ENCODE data around the gene COL6A2.
"Not testable (repeated sequence)": the region's sequence is repeated elsewhere in the genome, so short reads cannot be mapped to it uniquely, and the experiment has no call there.

COL6A2 gene

DNA sequence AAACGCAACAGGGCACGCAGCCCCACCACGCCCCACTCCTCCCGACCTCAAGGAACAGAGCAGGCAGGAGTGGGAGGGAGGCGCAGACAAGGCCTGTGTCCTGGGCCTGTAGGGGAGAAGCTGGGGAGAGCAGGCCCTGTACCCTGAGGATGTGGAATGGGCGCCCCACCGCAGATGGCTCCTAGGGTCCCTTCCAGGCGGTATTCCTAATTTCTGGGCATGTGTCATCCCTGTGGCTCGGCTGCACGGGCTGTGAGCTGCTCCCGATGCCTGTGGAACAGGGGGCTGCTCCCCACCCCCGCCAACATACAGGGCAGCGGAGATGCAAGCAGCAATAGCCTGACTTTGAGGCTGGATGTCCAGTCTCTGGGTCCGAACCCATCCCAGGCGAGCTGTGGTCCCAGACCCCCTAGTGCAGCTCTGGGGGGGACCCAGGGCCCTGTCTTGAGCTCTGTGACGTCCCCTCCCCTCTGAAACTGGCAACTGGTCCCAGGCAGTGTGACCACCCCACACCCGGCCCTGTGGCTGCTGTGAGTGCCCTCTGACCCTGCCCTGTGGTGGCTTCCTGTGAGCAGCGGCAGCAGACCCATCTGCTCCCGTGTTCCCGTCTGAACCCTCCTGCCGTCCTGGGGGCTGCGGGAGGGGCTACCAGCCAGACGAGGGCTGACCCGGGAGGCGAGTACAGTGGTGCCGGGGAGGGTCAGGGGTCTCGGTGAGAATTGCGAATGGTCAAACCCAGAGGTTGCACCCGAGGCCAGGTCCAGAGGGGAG, 13.9 kb upstream of the COL6A2 start:
- no peak overlapping the region for H3K27ac ChIP-seq
- peaks cover 32% of the 10 kb centered on the region for H3K9me3 ChIP-seq
- H3K4me2 ChIP-seq, result no peak overlapping the region
- peaks cover 32% of the 10 kb centered on the region for H3K4me1 ChIP-seq
- no peak for TF ChIP-seq Cebpa-rat (IDR thresholded peaks at IDR 0.05)
- H3K27me3 ChIP-seq, result no peaks in the 10 kb centered on the region
- H4K20me1 ChIP-seq, result no peaks in the 10 kb centered on the region
- H3K9ac ChIP-seq, result no peak overlapping the region
- H3K36me3 ChIP-seq, result no peaks in the 10 kb centered on the region
- H3K4me3 ChIP-seq, result no peak overlapping the region

- Histone ChIP-seq H3K9ac (no peak overlapping the region), H3K27ac (no peak overlapping the region), H3K9me3 (peaks cover 39% of the 10 kb centered on the region), H3K4me3 (no peak overlapping the region), H3K4me2 (no peak overlapping the region), H3K4me1 (peaks cover 25% of the 10 kb centered on the region), H3K27me3 (no peaks in the 10 kb centered on the region), H4K20me1 (no peaks in the 10 kb centered on the region), H3K36me3 (no peaks in the 10 kb centered on the region)
- no peak for TF ChIP-seq Cebpa-rat (IDR thresholded peaks at IDR 0.05)
These were observed 13.2 kb upstream of the COL6A2 start for GRCh38 chr21:46084709-46085108.

GRCh38 chr21:46085259-46085658, 12.7 kb upstream of the COL6A2 start:
- not testable (repeated sequence) for H3K27ac ChIP-seq, H3K27me3 ChIP-seq, H4K20me1 ChIP-seq, H3K4me3 ChIP-seq, H3K36me3 ChIP-seq, H3K9ac ChIP-seq, H3K4me2 ChIP-seq
- H3K4me1 ChIP-seq, result peaks cover 19% of the 10 kb centered on the region
- peaks cover 45% of the 10 kb centered on the region for H3K9me3 ChIP-seq

DNA sequence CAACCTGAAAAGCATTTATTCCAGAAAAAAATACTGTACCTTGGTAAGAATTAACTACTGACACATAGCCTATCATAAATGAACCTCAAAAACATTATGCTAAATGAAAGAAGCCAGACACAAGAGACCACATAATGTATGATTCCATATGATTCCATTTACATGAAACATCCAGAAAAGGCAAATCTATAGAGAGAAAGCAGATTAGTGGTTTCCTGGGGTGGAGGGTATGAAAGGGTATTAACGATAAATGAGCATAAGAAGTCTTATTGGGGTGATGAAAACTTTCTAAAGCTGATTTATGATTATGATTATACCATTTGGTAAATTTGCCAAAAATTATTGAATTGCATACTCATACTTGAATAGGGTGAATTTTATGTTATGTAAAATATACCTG, 10.3 kb upstream of the COL6A2 start:
- Histone ChIP-seq H4K20me1 (no peaks in the 10 kb centered on the region), H3K27me3 (no peaks in the 10 kb centered on the region), H3K27ac (no peak overlapping the region), H3K4me2 (no peak overlapping the region), H3K36me3 (no peaks in the 10 kb centered on the region), H3K9ac (no peak overlapping the region), H3K4me3 (no peak overlapping the region), H3K9me3 (peaks cover 46% of the 10 kb centered on the region), H3K4me1 (peaks cover 16% of the 10 kb centered on the region)
- TF ChIP-seq Cebpa-rat (IDR thresholded peaks at IDR 0.05), result no peak

DNA sequence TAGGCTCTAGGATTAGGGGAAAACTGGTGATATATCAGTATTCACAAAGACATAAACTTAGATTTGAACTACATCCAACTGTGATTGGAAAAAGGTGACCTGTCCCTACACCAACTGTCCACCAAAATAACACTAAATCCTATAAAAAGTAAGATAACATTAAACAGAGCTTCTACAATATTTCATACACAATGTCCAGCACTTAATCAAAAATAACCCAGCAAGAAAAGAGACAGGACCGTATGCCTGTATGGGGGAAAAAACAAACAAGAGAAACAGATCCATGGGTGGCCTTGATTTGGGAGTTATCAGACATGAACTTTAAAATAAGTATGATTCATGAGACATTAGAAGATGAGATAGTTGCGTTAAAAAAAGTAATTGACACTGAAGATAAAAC, 9.7 kb upstream of the COL6A2 start:
- peaks cover 46% of the 10 kb centered on the region for H3K9me3 ChIP-seq
- no peaks in the 10 kb centered on the region for H3K27me3 ChIP-seq
- peaks cover 21% of the 10 kb centered on the region for H3K4me1 ChIP-seq
- TF ChIP-seq Cebpa-rat (IDR thresholded peaks at IDR 0.05), result no peak
- H3K36me3 ChIP-seq, result no peaks in the 10 kb centered on the region
- H3K4me2 ChIP-seq, result no peak overlapping the region
- no peaks in the 10 kb centered on the region for H4K20me1 ChIP-seq
- H3K9ac ChIP-seq, result no peak overlapping the region
- no peak overlapping the region for H3K4me3 ChIP-seq
- no peak overlapping the region for H3K27ac ChIP-seq

DNA sequence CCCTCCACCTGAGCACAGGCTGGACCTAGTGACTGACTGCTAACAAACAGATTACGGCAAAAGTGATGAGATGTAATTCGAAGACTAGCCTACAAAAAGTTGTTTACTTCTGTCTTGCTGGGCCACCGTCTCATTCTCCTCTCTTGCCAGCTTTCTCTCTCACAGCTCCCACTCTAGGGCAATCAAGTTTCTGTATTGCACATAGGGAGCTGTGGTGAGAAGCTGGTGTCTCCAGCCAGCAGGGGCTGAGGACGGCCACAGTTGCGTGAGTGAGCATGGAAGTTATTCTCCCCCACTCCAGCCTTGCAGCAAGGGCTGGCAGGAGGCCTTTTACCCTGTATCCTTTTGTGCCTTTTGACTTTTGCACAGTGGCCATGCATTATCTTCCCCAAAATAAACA, 8.6 kb upstream of the COL6A2 start:
- Histone ChIP-seq H3K9me3 (peaks cover 46% of the 10 kb centered on the region), H3K9ac (no peak overlapping the region), H3K4me2 (no peak overlapping the region), H3K4me3 (no peak overlapping the region), H3K4me1 (peaks cover 26% of the 10 kb centered on the region), H3K27me3 (no peaks in the 10 kb centered on the region), H4K20me1 (no peaks in the 10 kb centered on the region), H3K27ac (no peak overlapping the region), H3K36me3 (no peaks in the 10 kb centered on the region)
- TF ChIP-seq Cebpa-rat (IDR thresholded peaks at IDR 0.05), result no peak

DNA sequence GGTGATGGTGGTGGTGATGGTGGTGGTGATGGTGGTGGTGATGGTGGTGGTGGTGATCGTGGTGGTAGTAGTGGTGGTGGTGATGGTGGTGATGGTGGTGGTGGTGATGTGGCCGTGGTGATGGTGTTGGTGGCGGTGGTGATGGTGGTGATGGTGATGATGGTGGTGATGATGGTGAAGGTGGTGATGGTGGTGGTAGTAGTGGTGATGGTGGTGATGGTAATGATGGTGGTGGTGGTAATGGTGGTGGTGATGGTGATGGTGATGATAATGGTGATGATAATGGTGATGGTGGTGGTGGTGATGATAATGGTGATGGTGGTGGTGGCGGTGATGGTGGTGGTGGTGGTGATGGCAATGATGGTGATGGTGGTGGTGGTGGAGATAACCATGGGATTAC, 6.8 kb upstream of the COL6A2 start:
- Histone ChIP-seq H3K4me3 (no peak overlapping the region), H3K27me3 (no peaks in the 10 kb centered on the region), H3K9me3 (peaks cover 42% of the 10 kb centered on the region), H3K4me2 (peak overlapping the region; percentile 90), H3K4me1 (peaks cover 26% of the 10 kb centered on the region), H3K9ac (no peak overlapping the region), H3K27ac (no peak overlapping the region), H4K20me1 (no peaks in the 10 kb centered on the region), H3K36me3 (no peaks in the 10 kb centered on the region)
- no peak for TF ChIP-seq Cebpa-rat (IDR thresholded peaks at IDR 0.05)

- no peaks in the 10 kb centered on the region for H3K27me3 ChIP-seq
- H3K4me3 ChIP-seq, result no peak overlapping the region
- no peaks in the 10 kb centered on the region for H3K36me3 ChIP-seq
- peaks cover 38% of the 10 kb centered on the region for H3K9me3 ChIP-seq
- H3K4me1 ChIP-seq, result peaks cover 29% of the 10 kb centered on the region
- peak overlapping the region; percentile 35 for H3K9ac ChIP-seq
- H3K27ac ChIP-seq, result peak overlapping the region; percentile 52
- TF ChIP-seq Cebpa-rat (IDR thresholded peaks at IDR 0.05), result no peak
- no peaks in the 10 kb centered on the region for H4K20me1 ChIP-seq
- H3K4me2 ChIP-seq, result peak overlapping the region; percentile 90
These were observed 6.3 kb upstream of the COL6A2 start for GRCh38 chr21:46091631-46092025.

GRCh38 chr21:46092026-46092764, 5.7 kb upstream of the COL6A2 start:
- no peaks in the 10 kb centered on the region for H3K27me3 ChIP-seq
- H3K27ac ChIP-seq, result peak overlapping the region; percentile 52
- peak overlapping the region; percentile 90 for H3K4me2 ChIP-seq
- no peak overlapping the region for H3K4me3 ChIP-seq
- H3K4me1 ChIP-seq, result peaks cover 35% of the 10 kb centered on the region
- peaks cover 32% of the 10 kb centered on the region for H3K9me3 ChIP-seq
- TF ChIP-seq Cebpa-rat (IDR thresholded peaks at IDR 0.05), result no peak
- H3K36me3 ChIP-seq, result no peaks in the 10 kb centered on the region
- no peaks in the 10 kb centered on the region for H4K20me1 ChIP-seq
- peak overlapping the region; percentile 35 for H3K9ac ChIP-seq

Measured in BLaER1 (cell line).